Measurements from ENCODE around the gene PFKM.
"Not testable (repeated sequence)": the region's sequence is repeated elsewhere in the genome, so short reads cannot be mapped to it uniquely, and the experiment has no call there.

PFKM gene

GRCh38 chr12:48115957-48116356, 3.2 kb upstream of the PFKM start:
- no peak for DNase-seq

GRCh38 chr12:48118284-48118871, 786 bp upstream of the PFKM start:
- no peak for DNase-seq

- no peak for DNase-seq
Observed at GRCh38 chr12:48119834-48120195, 651 bp downstream of the PFKM start.

- DNase-seq, result peak; percentile 93
Observed at GRCh38 chr12:48121522-48121921, 2.4 kb downstream of the PFKM start.

GRCh38 chr12:48122065-48122834, 3.1 kb downstream of the PFKM start:
- DNase-seq, result no peak

GRCh38 chr12:48123169-48123568, 4.0 kb downstream of the PFKM start:
- DNase-seq, result no peak

GRCh38 chr12:48125542-48125941, 6.4 kb downstream of the PFKM start:
- not testable (repeated sequence) for DNase-seq

- DNase-seq, result no peak
Observed at GRCh38 chr12:48125985-48126384, 6.8 kb downstream of the PFKM start.

- no peak for DNase-seq
Observed at GRCh38 chr12:48126953-48127630, 7.9 kb downstream of the PFKM start.

- DNase-seq, result no peak
Observed at GRCh38 chr12:48128800-48129199, 9.6 kb downstream of the PFKM start.

GRCh38 chr12:48129376-48129775, 10.2 kb downstream of the PFKM start:
- no peak for DNase-seq

- DNase-seq, result no peak
Observed at GRCh38 chr12:48131517-48131916, 12.4 kb downstream of the PFKM start.

GRCh38 chr12:48132826-48133225, 13.7 kb downstream of the PFKM start:
- DNase-seq, result no peak

GRCh38 chr12:48135027-48135426, 15.9 kb downstream of the PFKM start:
- DNase-seq, result no peak

- DNase-seq, result no peak
Observed at GRCh38 chr12:48142818-48143674, 23.9 kb downstream of the PFKM start.

GRCh38 chr12:48143898-48144297, 24.7 kb downstream of the PFKM start:
- DNase-seq, result no peak

GRCh38 chr12:48145981-48146380, 26.8 kb downstream of the PFKM start:
- DNase-seq, result no peak

GRCh38 chr12:48151103-48151771, 32.1 kb downstream of the PFKM start:
- no peak for DNase-seq

GRCh38 chr12:48155786-48156185, 36.6 kb downstream of the PFKM start:
- not testable (repeated sequence) for DNase-seq

GRCh38 chr12:48156652-48157017, 37.5 kb downstream of the PFKM start:
- DNase-seq, result no peak

- DNase-seq, result peak; percentile 100
Observed at GRCh38 chr12:48157018-48157888, 38.1 kb downstream of the PFKM start, which contains the start of gene ASB8. TSS of gene ASB8 (minus strand) at chr12:48157515. CDS start at chr12:48153496, 4,019 bp downstream.
